IMR-90 (cell line): ENCODE data around the gene GARNL3. TPM values are rescaled to one million over a fixed set of nuclear protein-coding genes. Genes with fewer than 3 reads are reported as not detected.

ENCODE experiments used
- ATAC-seq: fragments of 200-7000 bp; cut with Tn5 transposase; 2 replicates; pipeline ENCODE4 v1.9.1; 2020; ENCODE audit warnings: low read depth, mild to moderate bottlenecking, moderate library complexity
- BruUV-seq: library from RNA; stranded (reverse); fragments of 400-500 nt; replicated peaks from 2 replicates; lab custom pipeline; 2021; lab: Mats Ljungman, UMichigan
- CTCF ChIA-PET: fragments of 300-600 bp; formaldehyde crosslinking; extraction: SDS; loops from one replicate; lab custom pipeline; 2021; ENCODE audit warnings: antibody characterized with exemption; lab: Yijun Ruan, JAX
- POLR2A ChIA-PET: fragments of 300-600 bp; sonication (Branson Sonifier 250); formaldehyde crosslinking; loops from one replicate; lab custom pipeline; 2022; ENCODE audit warnings: antibody characterized with exemption; ENCODE audit not compliant: unreplicated experiment; lab: Charles Lee
- DNase-seq: peaks from one replicate; pipeline ENCODE4 v3.0.0; 2013
- H2AFZ ChIP-seq: replicated peaks from 2 replicates; pipeline ENCODE3; 2013; ENCODE audit warnings: low read length, mild to moderate bottlenecking; ENCODE audit not compliant: poor library complexity
- H2AK5ac ChIP-seq: 2 replicates; pipeline ENCODE4 v1.6.1; 2013; ENCODE audit warnings: low read depth, low read length, inconsistent platforms
- H2AK9ac ChIP-seq: replicated peaks from 2 replicates; pipeline ENCODE3; 2013; ENCODE audit warnings: mild to moderate bottlenecking, low read depth, low read length, moderate library complexity; ENCODE audit not compliant: poor library complexity
- H2BK120ac ChIP-seq: 2 replicates; pipeline ENCODE4 v1.6.1; 2013; ENCODE audit warnings: low read depth, low read length, inconsistent platforms
- H2BK15ac ChIP-seq: 3 replicates; pipeline ENCODE4 v1.6.1; 2013; ENCODE audit warnings: low read depth, low read length, inconsistent platforms
- H2BK20ac ChIP-seq: 2 replicates; pipeline ENCODE4 v1.6.1; 2013; ENCODE audit warnings: low read depth, mild to moderate bottlenecking, inconsistent platforms, low read length, moderate library complexity
- H2BK5ac ChIP-seq: 2 replicates; pipeline ENCODE4 v1.6.1; 2013; ENCODE audit warnings: mild to moderate bottlenecking, low read depth, low read length, inconsistent platforms; ENCODE audit not compliant: poor library complexity, severe bottlenecking
- H3K14ac ChIP-seq: replicated peaks from 2 replicates; pipeline ENCODE4 v1.6.1; 2013; ENCODE audit warnings: low read depth, low read length, inconsistent platforms
- H3K18ac ChIP-seq: 2 replicates; pipeline ENCODE4 v1.6.1; 2013; ENCODE audit warnings: low read depth, low read length, control low read depth
- H3K23ac ChIP-seq: 2 replicates; pipeline ENCODE4 v1.6.1; 2013; ENCODE audit warnings: low read depth, low read length, inconsistent platforms
- H3K27ac ChIP-seq: 2 replicates; pipeline ENCODE4 v1.5.1; 2013; ENCODE audit warnings: mild to moderate bottlenecking, control low read depth, low read length; ENCODE audit not compliant: insufficient read depth
- H3K27me3 ChIP-seq: 2 replicates; pipeline ENCODE4 v1.6.1; 2013; ENCODE audit warnings: low read length; ENCODE audit not compliant: control insufficient read depth, insufficient read depth
- H3K36me3 ChIP-seq: 2 replicates; pipeline ENCODE4 v1.6.1; 2013; ENCODE audit warnings: low read length, mixed read lengths; ENCODE audit not compliant: control insufficient read depth, insufficient read depth
- H3K4ac ChIP-seq: 2 replicates; pipeline ENCODE4 v1.6.1; 2013; ENCODE audit warnings: low read depth, low read length, inconsistent platforms
- H3K4me1 ChIP-seq: 2 replicates; pipeline ENCODE4 v1.6.1; 2013; ENCODE audit warnings: low read length, mixed read lengths; ENCODE audit not compliant: control insufficient read depth, insufficient read depth
- H3K4me2 ChIP-seq: 2 replicates; pipeline ENCODE4 v1.6.1; 2013; ENCODE audit warnings: low read depth, mild to moderate bottlenecking, control low read depth, low read length, moderate library complexity
- H3K4me3 ChIP-seq: 2 replicates; pipeline ENCODE4 v1.5.1; 2013; ENCODE audit warnings: low read depth, mild to moderate bottlenecking, control low read depth, low read length, moderate library complexity; ENCODE audit not compliant: insufficient read depth
- H3K56ac ChIP-seq: 2 replicates; pipeline ENCODE4 v1.6.1; 2013; ENCODE audit warnings: low read length, inconsistent platforms; ENCODE audit not compliant: insufficient read depth; ENCODE audit errors: extremely low read depth
- H3K79me1 ChIP-seq, 2 experiments: 2 replicates each; pipeline ENCODE4 v1.6.1; 2013; ENCODE audit warnings: low read length in 2 of 2, inconsistent platforms in 1 of 2, low read depth in 1 of 2
- H3K9ac ChIP-seq: 2 replicates; pipeline ENCODE4 v1.6.1; 2013; ENCODE audit warnings: low read depth, low read length, control low read depth
- H3K9me1 ChIP-seq: 2 replicates; pipeline ENCODE4 v1.6.1; 2013; ENCODE audit warnings: low read length, inconsistent platforms; ENCODE audit not compliant: insufficient read depth
- H3K9me3 ChIP-seq: 2 replicates; pipeline ENCODE4 v1.6.1; 2013; ENCODE audit warnings: low read length; ENCODE audit not compliant: control insufficient read depth, insufficient read depth
- H4K20me1 ChIP-seq: 2 replicates; pipeline ENCODE4 v1.6.1; 2013; ENCODE audit warnings: low read length, inconsistent platforms; ENCODE audit not compliant: insufficient read depth
- H4K5ac ChIP-seq: 2 replicates; pipeline ENCODE4 v1.6.1; 2013; ENCODE audit warnings: mild to moderate bottlenecking, low read depth, low read length, control low read depth
- H4K8ac ChIP-seq, 2 experiments: 2 replicates each; pipeline ENCODE4 v1.6.1; 2013; ENCODE audit warnings: low read depth in 2 of 2, low read length in 2 of 2, control low read depth in 1 of 2, inconsistent platforms in 1 of 2
- H4K91ac ChIP-seq: 2 replicates; pipeline ENCODE4 v1.6.1; 2013; ENCODE audit warnings: low read depth, low read length, inconsistent platforms; ENCODE audit not compliant: insufficient read depth
- BHLHE40 ChIP-seq: fragments of 150-350 bp; IDR thresholded peaks from 2 replicates; pipeline ENCODE4 v1.6.1; 2016; ENCODE audit warnings: mild to moderate bottlenecking, low read depth, low read length
- CEBPB ChIP-seq: IDR thresholded peaks from 2 replicates; pipeline ENCODE4 v1.6.1; 2012; ENCODE audit warnings: low read depth, low read length, improper control_type of control experiment
- CHD1 ChIP-seq: IDR thresholded peaks from 2 replicates; pipeline ENCODE4 v1.6.1; 2012; ENCODE audit warnings: low read depth, low read length, improper control_type of control experiment
- CTCF ChIP-seq: conservative IDR thresholded peaks from 2 replicates; pipeline ENCODE4 v1.5.1; 2012; ENCODE audit warnings: mild to moderate bottlenecking, low read depth, low read length, improper control_type of control experiment
- FOS ChIP-seq: fragments of 150-350 bp; IDR thresholded peaks from 2 replicates; pipeline ENCODE4 v1.6.1; 2016; ENCODE audit warnings: low read depth, low read length
- MAFK ChIP-seq: IDR thresholded peaks from 2 replicates; pipeline ENCODE4 v1.6.1; 2012; ENCODE audit warnings: low read depth, low read length, improper control_type of control experiment
- MAZ ChIP-seq: IDR thresholded peaks from 2 replicates; pipeline ENCODE4 v1.6.1; 2012; ENCODE audit warnings: low read depth, mild to moderate bottlenecking, low read length, improper control_type of control experiment, moderate library complexity, borderline replicate concordance
- MXI1 ChIP-seq: IDR thresholded peaks from 2 replicates; pipeline ENCODE4 v1.6.1; 2012; ENCODE audit warnings: low read depth, mild to moderate bottlenecking, low read length, moderate library complexity, borderline replicate concordance
- NFE2L2 ChIP-seq: fragments of 150-350 bp; IDR thresholded peaks from 2 replicates; pipeline ENCODE4 v1.6.1; 2016; ENCODE audit warnings: low read depth, mild to moderate bottlenecking, low read length
- POLR2A ChIP-seq: IDR thresholded peaks from 2 replicates; pipeline ENCODE4 v1.6.1; 2012; ENCODE audit warnings: mild to moderate bottlenecking, low read depth, low read length
- RAD21 ChIP-seq: IDR thresholded peaks from 2 replicates; pipeline ENCODE4 v1.6.1; 2012; ENCODE audit warnings: low read length, improper control_type of control experiment
- RCOR1 ChIP-seq: IDR thresholded peaks from 2 replicates; pipeline ENCODE4 v1.6.1; 2012; ENCODE audit warnings: mild to moderate bottlenecking, low read length, improper control_type of control experiment; ENCODE audit not compliant: insufficient replicate concordance
- RFX5 ChIP-seq: IDR thresholded peaks from 2 replicates; pipeline ENCODE4 v1.8.0; 2012; ENCODE audit warnings: low read depth, mild to moderate bottlenecking, low read length, moderate library complexity
- SMC3 ChIP-seq: fragments of 150-350 bp; IDR thresholded peaks from 2 replicates; pipeline ENCODE4 v1.6.1; 2016; ENCODE audit warnings: low read depth, mild to moderate bottlenecking, antibody characterized with exemption, low read length, moderate library complexity
- USF2 ChIP-seq: fragments of 150-350 bp; IDR thresholded peaks from 2 replicates; pipeline ENCODE4 v1.6.1; 2017; ENCODE audit warnings: mild to moderate bottlenecking, antibody characterized with exemption, low read length, low read depth
- WGBS, 2 experiments: methylation state at CpG; one replicate each; pipeline versions ENCODE4 v1.1.5 to v1.1.7; 2013; ENCODE audit warnings: missing lambda C conversion rate in 2 of 2; ENCODE audit not compliant: insufficient read length in 1 of 2; ENCODE audit errors: extremely low coverage in 2 of 2; 5-methylcytosine and 5-hydroxymethylcytosine counted together
- dilution Hi-C: fragments of 300-500 bp; cut with HindIII; formaldehyde crosslinking; loops from one replicate; pipeline ENCODE4 v1.14.3; 2018; ENCODE audit warnings: low sequenced_read_pairs; ENCODE audit not compliant: unreplicated experiment
- in situ Hi-C: fragments of 300-500 bp; cut with MboI; formaldehyde crosslinking; loops from 3 replicates; pipeline ENCODE4 v1.14.3; 2019; ENCODE audit warnings: low sequenced_read_pairs, inconsistent platforms, mixed read lengths
- intact Hi-C: fragments of 100-400 bp; cut with micrococcal nuclease; formaldehyde crosslinking; loops from 2 replicates; pipeline ENCODE4 v1.10.0; 2022
- polyA plus RNA-seq, 3 experiments: library from polyadenylated mRNA; depleted of rRNA; stranded (reverse); fragments of >200 nt; gene quantifications; 2 replicates each; pipeline ENCODE4 v1.2.3, GENCODE V29; 2012; ENCODE audit warnings: low replicate concordance in 1 of 3
- total RNA-seq: library from RNA; depleted of rRNA; stranded (reverse); fragments of >200 nt; gene quantifications from 2 replicates; pipeline ENCODE4 v1.2.3, GENCODE V29; 2012
- TF ChIP-seq, protein P1 (sequence below): fragments of 150-350 bp; IDR thresholded peaks from 2 replicates; pipeline ENCODE4 v1.6.1; 2016; ENCODE audit warnings: low read depth, mild to moderate bottlenecking, low read length, moderate library complexity, borderline replicate concordance

GARNL3 gene
- total and polyA plus RNA-seq, 2 of the 4 experiments (the other 2 are of a cell fraction), result 1.9 to 5.0 TPM

GRCh38 chr9:127362829-127363228 is 98.3 kb downstream of the GARNL3 start:
- Histone ChIP-seq H3K79me1 (no peaks in the 10 kb centered on the region), H4K91ac (no peak overlapping the region), H2AFZ (no peak overlapping the region), H3K18ac (no peak overlapping the region), H2AK5ac (no peak overlapping the region), H2BK15ac (no peak overlapping the region), H3K14ac (no peak overlapping the region), H3K9me3 (no peaks in the 10 kb centered on the region), H3K27ac (no peak overlapping the region), H3K9me1 (no peaks in the 10 kb centered on the region; the same call in 1 of the 2 replicates), H2BK120ac (no peak overlapping the region), H3K23ac (no peak overlapping the region), H2AK9ac (no peak overlapping the region), H3K36me3 (no peaks in the 10 kb centered on the region), H3K9ac (no peak overlapping the region), H3K4ac (no peak overlapping the region), H4K8ac (no peak overlapping the region), H3K4me2 (no peak overlapping the region), H3K56ac (no peak overlapping the region), H4K20me1 (no peaks in the 10 kb centered on the region), H2BK20ac (no peak overlapping the region), H3K4me1 (no peaks in the 10 kb centered on the region), H2BK5ac (no peak overlapping the region), H3K27me3 (no peaks in the 10 kb centered on the region), H4K5ac (no peak overlapping the region), H3K4me3 (no peak overlapping the region)
- DNase-seq (no peak), ATAC-seq (no peak)
- TF ChIP-seq BHLHE40 (no peak), MAFK (no peak), SMC3 (no peak), FOS (no peak), MXI1 (no peak), MAZ (no peak), NFE2L2 (no peak), CEBPB (no peak), USF2 (no peak), CTCF (no peak), RFX5 (no peak), RCOR1 (no peak), POLR2A (no peak), RAD21 (no peak), CHD1 (no peak)
- TF ChIP-seq, protein P1, sequence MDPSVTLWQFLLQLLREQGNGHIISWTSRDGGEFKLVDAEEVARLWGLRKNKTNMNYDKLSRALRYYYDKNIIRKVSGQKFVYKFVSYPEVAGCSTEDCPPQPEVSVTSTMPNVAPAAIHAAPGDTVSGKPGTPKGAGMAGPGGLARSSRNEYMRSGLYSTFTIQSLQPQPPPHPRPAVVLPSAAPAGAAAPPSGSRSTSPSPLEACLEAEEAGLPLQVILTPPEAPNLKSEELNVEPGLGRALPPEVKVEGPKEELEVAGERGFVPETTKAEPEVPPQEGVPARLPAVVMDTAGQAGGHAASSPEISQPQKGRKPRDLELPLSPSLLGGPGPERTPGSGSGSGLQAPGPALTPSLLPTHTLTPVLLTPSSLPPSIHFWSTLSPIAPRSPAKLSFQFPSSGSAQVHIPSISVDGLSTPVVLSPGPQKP, result no peak
- in situ Hi-C loops (no loop called here), intact Hi-C loops (no loop called here), dilution Hi-C loops (no loop called here)
- no TSS peak for BruUV-seq
- 100% methylated on average over 1 of the region's 7 CpGs; no CpG with 5 or more reads in 1 of the 2 experiments for WGBS, 2 experiments
- POLR2A ChIA-PET, result interaction anchor here (0.6 kb wide), 1 partner anchor 537 kb away, joined by 4 read pairs; no protein-coding TSS in a partner anchor
- CTCF ChIA-PET, result no interaction called here
